HepG2 (cell line): ENCODE measurements around the gene TEC. TPM values are rescaled to one million over a fixed set of nuclear protein-coding genes. Genes with fewer than 3 reads are reported as not detected.

Experiments
- ATAC-seq: fragments of 200-7000 bp; cut with Tn5 transposase; 3 replicates; pipeline ENCODE4 v1.9.1; 2020; ENCODE audit warnings: mild to moderate bottlenecking, moderate library complexity
- BruUV-seq: library from RNA; stranded (reverse); fragments of 400-500 nt; replicated peaks from 2 replicates; lab custom pipeline; 2021; lab: Mats Ljungman, UMichigan
- CTCF ChIA-PET: fragments of 300-600 bp; formaldehyde crosslinking; extraction: SDS; loops from one replicate; lab custom pipeline; 2021; ENCODE audit warnings: low total read pairs, inconsistent platforms, low intra/inter-chr PET ratio; lab: Yijun Ruan, JAX
- POLR2A ChIA-PET: fragments of 350-600 bp; sonication (Branson Sonifier 250); formaldehyde crosslinking; loops from one replicate; lab custom pipeline; 2020; ENCODE audit warnings: antibody characterized with exemption, inconsistent platforms; lab: Yijun Ruan, JAX
- DNase-seq: peaks from one replicate; pipeline ENCODE4 v3.0.0-alpha.2; 2015; ENCODE audit warnings: low spot score
- FAIRE-seq: peaks from 3 replicates; lab custom pipeline; 2011; peaks lifted over from hg19 to GRCh38; lab: Jason Lieb, UNC
- H2AFZ ChIP-seq: one replicate; pipeline ENCODE4 v1.6.1; 2011; ENCODE audit warnings: low read length, inconsistent platforms
- H3K27ac ChIP-seq: fragments of 300-600 bp; 3 replicates; pipeline ENCODE4 v1.8.0; 2011; ENCODE audit warnings: mixed run types, mild to moderate bottlenecking, mixed read lengths, low read length, inconsistent platforms; ENCODE audit not compliant: insufficient read depth; ENCODE audit errors: extremely low read length
- H3K27me3 ChIP-seq, 2 experiments: fragments of 200-600 bp in 1 of 2; 2 replicates in 1 of 2; 3 replicates in 1 of 2; pipeline versions ENCODE4 v1.6.0 to v1.8.0; 2011; ENCODE audit warnings: low read length in 2 of 2, mild to moderate bottlenecking in 2 of 2, moderate library complexity in 2 of 2, inconsistent platforms in 1 of 2; ENCODE audit not compliant: insufficient read depth in 2 of 2, control insufficient read depth in 1 of 2
- H3K36me3 ChIP-seq, 2 experiments: fragments of 200-600 bp in 1 of 2; replicated peaks in 1 of 2; 2 replicates in 1 of 2; 3 replicates in 1 of 2; pipeline versions ENCODE4 v1.5.1 to v1.8.0; 2011; ENCODE audit warnings: low read length in 2 of 2, inconsistent platforms in 1 of 2; ENCODE audit not compliant: insufficient read depth in 2 of 2, control insufficient read depth in 1 of 2
- H3K4me1 ChIP-seq: 2 replicates; pipeline ENCODE4 v1.5.1; 2012; ENCODE audit warnings: low read length, inconsistent platforms; ENCODE audit not compliant: insufficient read depth
- H3K4me2 ChIP-seq: 2 replicates; pipeline ENCODE4 v1.6.0; 2011; ENCODE audit warnings: low read depth, low read length, inconsistent platforms
- H3K4me3 ChIP-seq, 3 experiments: fragments of 200-600 bp in 1 of 3; sonication (generic), shearing (Covaris generic) in 1 of 3; replicated peaks in 1 of 3; 2 replicates each; pipeline ENCODE4 v1.5.1; 2011 to 2016; ENCODE audit warnings: low read length in 3 of 3, inconsistent platforms in 2 of 3, low read depth in 2 of 3, mild to moderate bottlenecking in 2 of 3, control low read depth in 1 of 3, mixed read lengths in 1 of 3; ENCODE audit not compliant: insufficient read depth in 1 of 3
- H3K79me2 ChIP-seq: one replicate; pipeline ENCODE4 v1.6.1; 2011; ENCODE audit warnings: low read length, inconsistent platforms; ENCODE audit not compliant: insufficient read depth
- H3K9ac ChIP-seq: 2 replicates; pipeline ENCODE4 v1.6.0; 2011; ENCODE audit warnings: mild to moderate bottlenecking, low read depth, low read length, inconsistent platforms; ENCODE audit not compliant: insufficient read depth
- H3K9me3 ChIP-seq: 2 replicates; pipeline ENCODE4 v1.5.1; 2012; ENCODE audit warnings: mild to moderate bottlenecking, low read length
- H4K20me1 ChIP-seq: 2 replicates; pipeline ENCODE4 v1.6.0; 2011; ENCODE audit warnings: inconsistent platforms, mild to moderate bottlenecking, low read length, moderate library complexity; ENCODE audit not compliant: insufficient read depth
- CSRNP2 ChIP-seq: sonication (generic); formaldehyde crosslinking; conservative IDR thresholded peaks from 2 replicates; pipeline ENCODE4 v1.8.0; 2022; ENCODE audit warnings: low read depth, missing genetic modification reagents
- HNRNPK ChIP-seq: fragments of 200-400 bp; formaldehyde crosslinking; IDR thresholded peaks from 2 replicates; pipeline ENCODE4 v1.6.1; 2018; ENCODE audit warnings: low read length, low read depth, moderate library complexity, mild to moderate bottlenecking; ENCODE audit not compliant: poor library complexity, severe bottlenecking
- HNRNPUL1 ChIP-seq: fragments of 200-400 bp; formaldehyde crosslinking; IDR thresholded peaks from 2 replicates; pipeline ENCODE4 v1.6.1; 2017; ENCODE audit warnings: low read depth, mild to moderate bottlenecking, low read length, moderate library complexity
- IRF2 ChIP-seq: IDR thresholded peaks from 2 replicates; pipeline ENCODE4 v1.6.1; 2018; ENCODE audit warnings: missing genetic modification reagents, missing compliant biosample characterization
- RARG ChIP-seq: sonication (generic); formaldehyde crosslinking; IDR thresholded peaks from 2 replicates; pipeline ENCODE4 v1.4.0; 2020; ENCODE audit warnings: low read depth, mild to moderate bottlenecking, missing genetic modification reagents
- SMAD3 ChIP-seq: sonication (generic); formaldehyde crosslinking; IDR thresholded peaks from 2 replicates; pipeline ENCODE4 v1.4.0; 2020; ENCODE audit warnings: missing genetic modification reagents
- ZBTB46 ChIP-seq: sonication (generic); formaldehyde crosslinking; IDR thresholded peaks from 2 replicates; pipeline ENCODE4 v1.4.0; 2020; ENCODE audit warnings: mild to moderate bottlenecking, missing genetic modification reagents, borderline replicate concordance
- ZNF839 ChIP-seq: sonication (generic); formaldehyde crosslinking; IDR thresholded peaks from 2 replicates; pipeline ENCODE4 v1.4.0; 2020; ENCODE audit warnings: missing genetic modification reagents, mild to moderate bottlenecking, borderline replicate concordance
- ZSCAN20 ChIP-seq: sonication (generic); formaldehyde crosslinking; IDR thresholded peaks from 2 replicates; pipeline ENCODE4 v1.4.0; 2020; ENCODE audit warnings: missing genetic modification reagents, mild to moderate bottlenecking, borderline replicate concordance
- ZSCAN21 ChIP-seq: sonication (generic); formaldehyde crosslinking; IDR thresholded peaks from 2 replicates; pipeline ENCODE4 v1.8.0; 2022; ENCODE audit warnings: mild to moderate bottlenecking, missing genetic modification reagents, moderate library complexity, borderline replicate concordance
- WGBS: methylation state at CpG from one replicate; pipeline ENCODE4 v1.1.6; 2017; ENCODE audit warnings: low lambda C conversion rate; 5-methylcytosine and 5-hydroxymethylcytosine counted together
- in situ Hi-C: cut with HindIII; loops from 2 replicates; pipeline ENCODE4 v1.10.0; 2017; ENCODE audit warnings: low pct_unique_long_range_greater_than_20kb; ENCODE audit not compliant: extremely low pct_ligation_motif_present
- intact Hi-C: fragments of 100-400 bp; cut with micrococcal nuclease; formaldehyde crosslinking; loops from one replicate; pipeline ENCODE4 v1.10.0; 2022; ENCODE audit not compliant: unreplicated experiment
- polyA plus RNA-seq, 8 experiments: library from polyadenylated mRNA; depleted of rRNA in 3 of 8; stranded (reverse) in 7 of 8; unstranded in 1 of 8; fragments of >200 nt; fragmentation: Illumina TruSeq in 4 of 8; extraction: Trizol in 4 of 8; gene quantifications; 2 replicates each; pipeline versions ENCODE4 v1.2.1 to v1.2.3, GENCODE V29; 2011 to 2016; ENCODE audit warnings: low read depth in 4 of 8, missing spikeins in 1 of 8, mixed read lengths in 1 of 8; ENCODE audit not compliant: insufficient read depth in 1 of 8
- total RNA-seq, 5 experiments: library from RNA; depleted of rRNA; stranded (reverse); fragments of >200 nt; fragmentation: Illumina TruSeq; extraction: Trizol; gene quantifications; 2 replicates each; pipeline ENCODE4 v1.2.3, GENCODE V29; 2016; ENCODE audit warnings: low read depth in 1 of 5
- TF ChIP-seq, protein P1 (sequence below): sonication (generic); formaldehyde crosslinking; IDR thresholded peaks from 2 replicates; pipeline ENCODE4 v1.4.0; 2020; ENCODE audit warnings: missing genetic modification reagents

TEC gene
- total and polyA plus RNA-seq, 2 of the 13 experiments (the other 11 are each of a cell fraction or from before 2014, with no cell fraction given): 0.05 to 0.20 TPM

DNA sequence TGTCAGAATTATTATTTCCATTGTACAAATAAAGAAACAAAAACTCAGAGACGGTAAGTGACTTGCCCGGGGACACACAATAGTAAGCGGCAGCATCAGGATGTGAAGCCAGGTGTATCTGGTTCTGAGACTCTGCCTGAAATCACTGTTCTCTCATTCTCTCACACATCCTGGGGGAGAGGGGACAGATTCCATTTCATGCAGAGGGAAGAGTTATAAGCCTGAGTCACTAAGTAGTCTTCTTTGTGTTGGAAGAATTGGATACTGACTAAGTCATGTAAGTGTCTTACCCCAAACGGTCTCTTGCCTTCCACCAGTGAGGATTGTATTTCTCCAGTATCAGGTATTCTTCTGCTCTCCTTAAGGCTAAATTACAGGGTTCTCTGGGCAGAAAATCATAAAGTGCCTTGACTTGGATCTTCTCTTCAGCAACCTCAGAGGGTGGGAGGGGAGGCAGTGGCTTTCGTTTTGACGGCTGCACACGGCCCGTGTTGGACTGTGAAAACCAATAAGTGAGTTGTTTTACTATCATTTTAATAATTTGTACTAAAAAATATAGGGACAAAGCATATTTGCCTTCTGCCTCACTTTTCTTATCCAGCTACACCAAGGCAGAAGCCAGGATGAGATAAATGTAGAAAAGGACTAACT is 157.5 kb downstream of the TEC start:
- WGBS: 37% methylated on average over 8 of the region's 8 CpGs

DNA sequence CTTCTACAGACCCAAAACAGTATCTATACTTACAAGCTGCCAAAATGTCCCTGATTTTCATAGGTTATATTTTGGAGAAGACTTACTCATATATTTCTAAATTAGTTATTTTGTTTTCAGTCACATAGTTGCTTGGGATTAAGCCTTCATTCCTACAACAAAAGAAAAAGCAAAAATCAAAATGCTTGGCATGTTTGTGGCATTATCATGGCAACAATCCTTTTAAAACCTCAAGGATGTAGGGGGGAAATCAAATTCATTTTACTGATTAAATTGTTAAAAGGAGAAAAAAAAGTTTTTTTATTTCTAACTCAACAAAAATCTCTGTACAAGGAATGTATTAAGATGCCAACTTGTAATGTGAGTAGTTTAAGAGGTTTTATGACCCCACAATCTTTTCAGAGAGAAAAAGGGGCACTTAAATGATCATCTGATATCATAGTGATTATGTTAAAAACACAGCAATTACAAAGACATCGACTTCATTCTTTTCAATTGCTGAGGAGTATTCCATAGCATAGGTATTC is 159.1 kb downstream of the TEC start:
- 0% methylated on average over 1 of the region's 1 CpG for WGBS
- TF ChIP-seq, protein P1, sequence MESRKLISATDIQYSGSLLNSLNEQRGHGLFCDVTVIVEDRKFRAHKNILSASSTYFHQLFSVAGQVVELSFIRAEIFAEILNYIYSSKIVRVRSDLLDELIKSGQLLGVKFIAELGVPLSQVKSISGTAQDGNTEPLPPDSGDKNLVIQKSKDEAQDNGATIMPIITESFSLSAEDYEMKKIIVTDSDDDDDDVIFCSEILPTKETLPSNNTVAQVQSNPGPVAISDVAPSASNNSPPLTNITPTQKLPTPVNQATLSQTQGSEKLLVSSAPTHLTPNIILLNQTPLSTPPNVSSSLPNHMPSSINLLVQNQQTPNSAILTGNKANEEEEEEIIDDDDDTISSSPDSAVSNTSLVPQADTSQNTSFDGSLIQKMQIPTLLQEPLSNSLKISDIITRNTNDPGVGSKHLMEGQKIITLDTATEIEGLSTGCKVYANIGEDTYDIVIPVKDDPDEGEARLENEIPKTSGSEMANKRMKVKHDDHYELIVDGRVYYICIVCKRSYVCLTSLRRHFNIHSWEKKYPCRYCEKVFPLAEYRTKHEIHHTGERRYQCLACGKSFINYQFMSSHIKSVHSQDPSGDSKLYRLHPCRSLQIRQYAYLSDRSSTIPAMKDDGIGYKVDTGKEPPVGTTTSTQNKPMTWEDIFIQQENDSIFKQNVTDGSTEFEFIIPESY (CRISPR knock-in tag): no peak
- TF ChIP-seq IRF2 (CRISPR knock-in tag) (no peak), ZSCAN20 (CRISPR knock-in tag) (no peak), HNRNPUL1 (no peak), ZNF839 (CRISPR knock-in tag) (no peak), HNRNPK (no peak), SMAD3 (CRISPR knock-in tag) (no peak), ZBTB46 (CRISPR knock-in tag) (no peak)

More for the DNA sequence above, 157.5 kb downstream of the TEC start:
- H3K27me3 ChIP-seq: no peaks in the 10 kb centered on the region
- ChIA-PET CTCF (no interaction called here), POLR2A (no interaction called here)
- no peaks in the 10 kb centered on the region for H3K79me2 ChIP-seq
- in situ Hi-C loops (no loop called here), intact Hi-C loops (no loop called here)
- H3K4me1 ChIP-seq: no peaks in the 10 kb centered on the region
- BruUV-seq: no TSS peak
- H2AFZ ChIP-seq: no peak overlapping the region
- H4K20me1 ChIP-seq: no peaks in the 10 kb centered on the region
- no peak for ATAC-seq
- no peak overlapping the region for H3K27ac ChIP-seq
- no peak for DNase-seq
- no peak for FAIRE-seq
- H3K36me3 ChIP-seq: no peaks in the 10 kb centered on the region
- H3K9me3 ChIP-seq: no peaks in the 10 kb centered on the region
- H3K4me3 ChIP-seq: no peak overlapping the region
- H3K9ac ChIP-seq: no peak overlapping the region
- H3K4me2 ChIP-seq: peak overlapping the region; percentile 30; the same call in 1 of the 2 replicates
- TF ChIP-seq RARG (no peak), CSRNP2 (no peak), ZSCAN21 (no peak)

More for the DNA sequence above, 159.1 kb downstream of the TEC start:
- CTCF ChIA-PET: no interaction called here
- POLR2A ChIA-PET: no interaction called here
- no peak overlapping the region for H2AFZ ChIP-seq
- in situ Hi-C loops: no loop called here
- DNase-seq: no peak
- no peak overlapping the region for H3K4me3 ChIP-seq
- no peaks in the 10 kb centered on the region for H3K9me3 ChIP-seq
- ATAC-seq: no peak
- no peaks in the 10 kb centered on the region for H3K27me3 ChIP-seq
- H3K36me3 ChIP-seq: no peaks in the 10 kb centered on the region
- BruUV-seq: no TSS peak
- no peaks in the 10 kb centered on the region for H3K79me2 ChIP-seq
- H4K20me1 ChIP-seq: no peaks in the 10 kb centered on the region
- intact Hi-C loops: no loop called here
- no peak overlapping the region for H3K27ac ChIP-seq
- H3K9ac ChIP-seq: no peak overlapping the region
- FAIRE-seq: no peak
- H3K4me1 ChIP-seq: no peaks in the 10 kb centered on the region
- H3K4me2 ChIP-seq: no peak overlapping the region
